Endothelial cell of umbilical vein (primary cell): ENCODE results near the gene MAP4K1. TPM values are rescaled to one million over a fixed set of nuclear protein-coding genes. Genes with fewer than 3 reads are reported as not detected.

Experiments
- BruUV-seq: library from RNA; stranded (reverse); fragments of 400-500 nt; replicated peaks from 2 replicates; lab custom pipeline; 2021; lab: Mats Ljungman, UMichigan
- CTCF ChIA-PET: fragments of 300-600, 350-600 bp; sonication (Branson Sonifier 250); formaldehyde crosslinking; loops from one replicate; lab custom pipeline; 2021; ENCODE audit warnings: antibody characterized with exemption, inconsistent platforms; lab: Charles Lee
- POLR2A ChIA-PET: fragments of 300-600, 350-600 bp; sonication (Branson Sonifier 250); formaldehyde crosslinking; loops from one replicate; lab custom pipeline; 2021; ENCODE audit warnings: antibody characterized with exemption, inconsistent platforms; lab: Charles Lee
- DNase-seq: peaks from one replicate; pipeline ENCODE4 v3.0.0-alpha.2; 2011; ENCODE audit warnings: low read depth, low spot score
- FAIRE-seq: peaks from 2 replicates; lab custom pipeline; 2011; peaks lifted over from hg19 to GRCh38; lab: Jason Lieb, UNC
- H2AFZ ChIP-seq: 2 replicates; pipeline ENCODE4 v1.6.0; 2012; ENCODE audit warnings: low read depth, low read length, control low read depth, inconsistent platforms
- H3K27ac ChIP-seq: 2 replicates; pipeline ENCODE4 v1.5.1; 2011; ENCODE audit warnings: low read depth, mild to moderate bottlenecking, control low read depth, low read length, moderate library complexity; ENCODE audit not compliant: insufficient read depth
- H3K27me3 ChIP-seq, 2 experiments: 2 replicates each; pipeline versions ENCODE4 v1.6.0 to v1.6.1; 2011; ENCODE audit warnings: low read length in 2 of 2, mixed read lengths in 1 of 2; ENCODE audit not compliant: control insufficient read depth in 2 of 2, insufficient read depth in 2 of 2
- H3K36me3 ChIP-seq, 2 experiments: 2 replicates in 1 of 2; 3 replicates in 1 of 2; pipeline ENCODE4 v1.5.1; 2011; ENCODE audit warnings: low read length in 2 of 2, mild to moderate bottlenecking in 1 of 2, moderate library complexity in 1 of 2; ENCODE audit not compliant: control insufficient read depth in 2 of 2, insufficient read depth in 2 of 2; ENCODE audit errors: extremely low read depth in 1 of 2
- H3K4me1 ChIP-seq: 3 replicates; pipeline ENCODE4 v1.5.1; 2011; ENCODE audit warnings: mild to moderate bottlenecking, low read length; ENCODE audit not compliant: control insufficient read depth, insufficient read depth; ENCODE audit errors: extremely low read depth
- H3K4me2 ChIP-seq: 2 replicates; pipeline ENCODE4 v1.6.1; 2011; ENCODE audit warnings: low read length, control low read depth, mixed read lengths; ENCODE audit not compliant: insufficient read depth
- H3K4me3 ChIP-seq, 3 experiments: fragments of 200-600 bp in 1 of 3; sonication (generic), shearing (Covaris generic) in 1 of 3; replicated peaks in 1 of 3; 2 replicates each; pipeline ENCODE4 v1.5.1; 2011 to 2016; ENCODE audit warnings: control low read depth in 3 of 3, low read length in 3 of 3, mild to moderate bottlenecking in 2 of 3, inconsistent platforms in 1 of 3, low read depth in 1 of 3, moderate library complexity in 1 of 3; ENCODE audit not compliant: insufficient read depth in 1 of 3
- H3K79me2 ChIP-seq: 2 replicates; pipeline ENCODE4 v1.6.0; 2012; ENCODE audit warnings: low read length, inconsistent platforms; ENCODE audit not compliant: control insufficient read depth, insufficient read depth
- H3K9ac ChIP-seq: replicated peaks from 2 replicates; pipeline ENCODE3; 2011; ENCODE audit warnings: low read length, control low read depth; ENCODE audit not compliant: insufficient read depth; ENCODE audit errors: extremely low read depth
- H3K9me1 ChIP-seq: replicated peaks from 3 replicates; pipeline ENCODE4 v1.6.0; 2011; ENCODE audit warnings: mild to moderate bottlenecking, low read length; ENCODE audit not compliant: control insufficient read depth, insufficient read depth; ENCODE audit errors: extremely low read depth
- H3K9me3 ChIP-seq: replicated peaks from 2 replicates; pipeline ENCODE4 v1.5.1; 2012; ENCODE audit warnings: low read length, inconsistent platforms; ENCODE audit not compliant: control insufficient read depth, insufficient read depth
- H4K20me1 ChIP-seq: replicated peaks from 2 replicates; pipeline ENCODE3; 2011; ENCODE audit warnings: mild to moderate bottlenecking, low read length; ENCODE audit not compliant: control insufficient read depth, insufficient read depth; ENCODE audit errors: extremely low read depth
- EZH2 ChIP-seq: IDR thresholded peaks from 2 replicates; pipeline ENCODE4 v1.6.1; 2012; ENCODE audit warnings: borderline replicate concordance, low read depth, mild to moderate bottlenecking, moderate library complexity, low read length, inconsistent platforms; ENCODE audit not compliant: severe bottlenecking
- FOS ChIP-seq: IDR thresholded peaks from 2 replicates; pipeline ENCODE4 v1.6.1; 2011; ENCODE audit warnings: mild to moderate bottlenecking, low read length, moderate library complexity, borderline replicate concordance; ENCODE audit not compliant: insufficient read depth
- GATA2 ChIP-seq: IDR thresholded peaks from 2 replicates; pipeline ENCODE4 v1.7.0; 2011; ENCODE audit warnings: low read depth, mild to moderate bottlenecking, moderate library complexity, mixed read lengths, low read length; ENCODE audit not compliant: insufficient read length, insufficient read depth
- JUN ChIP-seq: IDR thresholded peaks from 2 replicates; pipeline ENCODE4 v1.6.1; 2011; ENCODE audit warnings: borderline replicate concordance, low read depth; ENCODE audit not compliant: insufficient read length, insufficient read depth
- MYC ChIP-seq: IDR thresholded peaks from one replicate; pipeline ENCODE4 v1.6.1; 2011; ENCODE audit warnings: mild to moderate bottlenecking, low read depth, low read length
- POLR2A ChIP-seq: IDR thresholded peaks from 2 replicates; pipeline ENCODE4 v1.6.1; 2012; ENCODE audit warnings: low read depth, mild to moderate bottlenecking, control low read depth, low read length
- POLR2AphosphoS5 ChIP-seq: IDR thresholded peaks from 2 replicates; pipeline ENCODE4 v1.6.1; 2012; ENCODE audit warnings: low read depth, mild to moderate bottlenecking, control low read depth, low read length, moderate library complexity; ENCODE audit not compliant: insufficient read depth
- dilution Hi-C: fragments of 300-500 bp; cut with MboI; formaldehyde crosslinking; loops from one replicate; pipeline ENCODE4 v1.15.0; 2019; ENCODE audit warnings: low sequenced_read_pairs; ENCODE audit not compliant: extremely low pct_ligation_motif_present
- intact Hi-C: fragments of 100-400 bp; cut with micrococcal nuclease; formaldehyde crosslinking; loops from one replicate; pipeline ENCODE4 v1.10.0; 2022
- polyA plus RNA-seq, 4 experiments: library from polyadenylated mRNA; depleted of rRNA in 3 of 4; stranded (reverse) in 3 of 4; unstranded in 1 of 4; fragments of >200 nt; gene quantifications; 2 replicates each; pipeline versions ENCODE4 v1.2.1 to v1.2.3, GENCODE V29; 2011 to 2012; ENCODE audit warnings: missing spikeins in 1 of 4
- total RNA-seq: library from RNA; stranded (reverse); gene quantifications from 2 replicates; pipeline ENCODE4 v1.2.3, GENCODE V29; 2021
- TF ChIP-seq, protein P1 (sequence below): IDR thresholded peaks from 2 replicates; pipeline ENCODE4 v1.6.1; 2011; ENCODE audit not compliant: insufficient read depth, insufficient read length
- TF ChIP-seq, protein P2 (sequence below), 2 donors: IDR thresholded peaks; 1 replicate in 1 of 2; 2 replicates in 1 of 2; pipeline ENCODE4 v1.5.1; 2011; ENCODE audit warnings: low read length in 2 of 2, mild to moderate bottlenecking in 2 of 2, moderate library complexity in 2 of 2, control low read depth in 1 of 2, inconsistent platforms in 1 of 2, low read depth in 1 of 2; ENCODE audit not compliant: insufficient read depth in 1 of 2; ENCODE audit errors: extremely low read depth in 1 of 2

Gene MAP4K1
- total and polyA plus RNA-seq, 2 donors (not counting 3 experiments of a cell fraction or from before 2014, with no cell fraction given): 0.12 to 1.6 TPM

GRCh38 chr19:38648769-38649304, 31.1 kb upstream of the MAP4K1 start:
- Histone ChIP-seq H3K9me1 (no peaks in the 10 kb centered on the region), H3K9me3 (no peaks in the 10 kb centered on the region), H3K27ac (peak overlapping the region; percentile 70), H3K36me3 (no peaks in the 10 kb centered on the region), H3K4me2 (peak overlapping the region; percentile 54), H3K4me1 (peaks cover 42% of the 10 kb centered on the region), H3K27me3 (no peaks in the 10 kb centered on the region), H3K79me2 (peaks cover 64% of the 10 kb centered on the region), H2AFZ (no peak overlapping the region), H3K4me3 (peak overlapping the region; percentile 96 to 99 (median 98)), H4K20me1 (no peaks in the 10 kb centered on the region), H3K9ac (peak overlapping the region; percentile 92)
- BruUV-seq: no TSS peak
- no peak for FAIRE-seq
- intact Hi-C loops: loop anchor here (1.0 to 10.0 kb wide), 2 partner anchors 58 to 206 kb away; no protein-coding TSS in a partner anchor
- CTCF ChIA-PET: interaction anchor here (0.7 to 5.0 kb wide), 8 partner anchors 13 to 246 kb away, joined by 3 to 57 read pairs (median 3); partner anchors contain the start of gene FAM98C
- DNase-seq: no peak
- POLR2A ChIA-PET: interaction anchor here (1.9 to 3.0 kb wide), 5 partner anchors 9 to 58 kb away, joined by 4 to 28 read pairs (median 9); no protein-coding TSS in a partner anchor
- dilution Hi-C loops: no loop called here
- TF ChIP-seq FOS (no peak), EZH2 (no peak), POLR2AphosphoS5 (no peak), GATA2 (no peak), JUN (no peak), POLR2A (no peak), MYC (no peak)
- TF ChIP-seq, protein P1, sequence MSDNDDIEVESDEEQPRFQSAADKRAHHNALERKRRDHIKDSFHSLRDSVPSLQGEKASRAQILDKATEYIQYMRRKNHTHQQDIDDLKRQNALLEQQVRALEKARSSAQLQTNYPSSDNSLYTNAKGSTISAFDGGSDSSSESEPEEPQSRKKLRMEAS: no peak
- TF ChIP-seq, protein P2, sequence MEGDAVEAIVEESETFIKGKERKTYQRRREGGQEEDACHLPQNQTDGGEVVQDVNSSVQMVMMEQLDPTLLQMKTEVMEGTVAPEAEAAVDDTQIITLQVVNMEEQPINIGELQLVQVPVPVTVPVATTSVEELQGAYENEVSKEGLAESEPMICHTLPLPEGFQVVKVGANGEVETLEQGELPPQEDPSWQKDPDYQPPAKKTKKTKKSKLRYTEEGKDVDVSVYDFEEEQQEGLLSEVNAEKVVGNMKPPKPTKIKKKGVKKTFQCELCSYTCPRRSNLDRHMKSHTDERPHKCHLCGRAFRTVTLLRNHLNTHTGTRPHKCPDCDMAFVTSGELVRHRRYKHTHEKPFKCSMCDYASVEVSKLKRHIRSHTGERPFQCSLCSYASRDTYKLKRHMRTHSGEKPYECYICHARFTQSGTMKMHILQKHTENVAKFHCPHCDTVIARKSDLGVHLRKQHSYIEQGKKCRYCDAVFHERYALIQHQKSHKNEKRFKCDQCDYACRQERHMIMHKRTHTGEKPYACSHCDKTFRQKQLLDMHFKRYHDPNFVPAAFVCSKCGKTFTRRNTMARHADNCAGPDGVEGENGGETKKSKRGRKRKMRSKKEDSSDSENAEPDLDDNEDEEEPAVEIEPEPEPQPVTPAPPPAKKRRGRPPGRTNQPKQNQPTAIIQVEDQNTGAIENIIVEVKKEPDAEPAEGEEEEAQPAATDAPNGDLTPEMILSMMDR (IDR thresholded peaks at IDR 0.05; ENCODE audit: extremely low read depth in 1 of 2, insufficient read depth in 1 of 2, low read depth in 1 of 2, low read length in 2 of 2): no peak
